PFSK-1 (cell line): ENCODE data around the gene GMPR.

Experiments
- FOXP2 ChIP-seq: optimal IDR thresholded peaks from 2 replicates; pipeline ENCODE3; 2011; ENCODE audit warnings: borderline replicate concordance, control low read depth, inconsistent platforms; ENCODE audit not compliant: insufficient read depth; ENCODE audit errors: extremely low read length, extremely low read depth
- POLR2AphosphoS5 ChIP-seq: IDR thresholded peaks from 2 replicates; pipeline ENCODE4 v1.6.1; 2012; ENCODE audit warnings: low read depth, mild to moderate bottlenecking, control low read depth, low read length, moderate library complexity
- REST ChIP-seq, 2 experiments: IDR thresholded peaks; 2 replicates each; pipeline versions ENCODE4 v1.6.1 to v1.8.0; 2011 to 2012; ENCODE audit warnings: low read depth in 2 of 2, low read length in 2 of 2, control low read depth in 1 of 2, inconsistent platforms in 1 of 2, mild to moderate bottlenecking in 1 of 2, moderate library complexity in 1 of 2; ENCODE audit not compliant: insufficient read depth in 1 of 2
- SIN3A ChIP-seq: IDR thresholded peaks from 2 replicates; pipeline ENCODE4 v1.6.1; 2012; ENCODE audit warnings: mild to moderate bottlenecking, low read length, moderate library complexity, borderline replicate concordance; ENCODE audit not compliant: insufficient read depth
- TAF1 ChIP-seq: IDR thresholded peaks from 2 replicates; pipeline ENCODE4 v1.6.1; 2012; ENCODE audit warnings: low read length, control low read depth, borderline replicate concordance; ENCODE audit not compliant: insufficient read depth

GMPR gene

GRCh38 chr6:16295060-16295459 lies 56.7 kb downstream of the GMPR start:
- TF ChIP-seq TAF1 (no peak), FOXP2 (no peak), SIN3A (no peak), REST (IDR thresholded peaks at IDR 0.05; ENCODE audit: insufficient read depth in 1 of 2, low read depth in 2 of 2, low read length in 2 of 2) (no peak)

- TF ChIP-seq SIN3A (no peak), FOXP2 (no peak), POLR2AphosphoS5 (no peak)
These were observed 57.1 kb downstream of the GMPR start for GRCh38 chr6:16295471-16295870.

GRCh38 chr6:16296061-16296670 lies 57.8 kb downstream of the GMPR start:
- TF ChIP-seq FOXP2 (no peak), POLR2AphosphoS5 (no peak; the same call in 1 of the 2 replicates), REST (IDR thresholded peaks at IDR 0.05; ENCODE audit: insufficient read depth in 1 of 2, low read depth in 2 of 2, low read length in 2 of 2) (no peak), TAF1 (no peak), SIN3A (no peak; the same call in 1 of the 2 replicates)

GRCh38 chr6:16299861-16300260 lies 61.5 kb downstream of the GMPR start:
- TF ChIP-seq REST (IDR thresholded peaks at IDR 0.05; ENCODE audit: insufficient read depth in 1 of 2, low read depth in 2 of 2, low read length in 2 of 2), result no peak
- no peak for TF ChIP-seq TAF1
- TF ChIP-seq POLR2AphosphoS5, result no peak
- no peak for TF ChIP-seq SIN3A
- TF ChIP-seq FOXP2, result no peak

GRCh38 chr6:16301511-16301910 lies 63.1 kb downstream of the GMPR start:
- TF ChIP-seq POLR2AphosphoS5 (no peak), FOXP2 (no peak), REST (IDR thresholded peaks at IDR 0.05; ENCODE audit: insufficient read depth in 1 of 2, low read depth in 2 of 2, low read length in 2 of 2) (no peak), TAF1 (no peak), SIN3A (no peak)
